Right ventricle myocardium superior (tissue), 1 donor: ENCODE data around the gene LKAAEAR1. TPM values are rescaled to one million over a fixed set of nuclear protein-coding genes. Genes with fewer than 3 reads are reported as not detected.
"Not testable (repeated sequence)": the region's sequence is repeated elsewhere in the genome, so short reads cannot be mapped to it uniquely, and the experiment has no call there.

ENCODE experiments used
- ATAC-seq: fragments of 200-7000 bp; cut with Tn5 transposase; one replicate; pipeline ENCODE4 v1.9.1; 2020; ENCODE audit warnings: mild to moderate bottlenecking; ENCODE audit not compliant: poor library complexity
- DNase-seq: peaks from one replicate; pipeline ENCODE4 v3.0.0-alpha.2; 2020
- intact Hi-C: fragments of 100-400 bp; cut with DNase I; formaldehyde crosslinking; loops from one replicate; pipeline ENCODE4 v1.11.2; 2022
- total RNA-seq: library from RNA; stranded (reverse); fragmentation: NEBNext Ultra II Directional; extraction: Animal tissue kit (Norgen Biotek cat#: 25700); gene quantifications from one replicate; pipeline ENCODE4 v1.2.1, GENCODE V29; 2021
- donor health status: DM: no; HTN: yes; CAD: no; lungs with severe emphysema.

The LKAAEAR1 gene
- total RNA-seq, 1 donor from 2014 or later, result not detected

DNA sequence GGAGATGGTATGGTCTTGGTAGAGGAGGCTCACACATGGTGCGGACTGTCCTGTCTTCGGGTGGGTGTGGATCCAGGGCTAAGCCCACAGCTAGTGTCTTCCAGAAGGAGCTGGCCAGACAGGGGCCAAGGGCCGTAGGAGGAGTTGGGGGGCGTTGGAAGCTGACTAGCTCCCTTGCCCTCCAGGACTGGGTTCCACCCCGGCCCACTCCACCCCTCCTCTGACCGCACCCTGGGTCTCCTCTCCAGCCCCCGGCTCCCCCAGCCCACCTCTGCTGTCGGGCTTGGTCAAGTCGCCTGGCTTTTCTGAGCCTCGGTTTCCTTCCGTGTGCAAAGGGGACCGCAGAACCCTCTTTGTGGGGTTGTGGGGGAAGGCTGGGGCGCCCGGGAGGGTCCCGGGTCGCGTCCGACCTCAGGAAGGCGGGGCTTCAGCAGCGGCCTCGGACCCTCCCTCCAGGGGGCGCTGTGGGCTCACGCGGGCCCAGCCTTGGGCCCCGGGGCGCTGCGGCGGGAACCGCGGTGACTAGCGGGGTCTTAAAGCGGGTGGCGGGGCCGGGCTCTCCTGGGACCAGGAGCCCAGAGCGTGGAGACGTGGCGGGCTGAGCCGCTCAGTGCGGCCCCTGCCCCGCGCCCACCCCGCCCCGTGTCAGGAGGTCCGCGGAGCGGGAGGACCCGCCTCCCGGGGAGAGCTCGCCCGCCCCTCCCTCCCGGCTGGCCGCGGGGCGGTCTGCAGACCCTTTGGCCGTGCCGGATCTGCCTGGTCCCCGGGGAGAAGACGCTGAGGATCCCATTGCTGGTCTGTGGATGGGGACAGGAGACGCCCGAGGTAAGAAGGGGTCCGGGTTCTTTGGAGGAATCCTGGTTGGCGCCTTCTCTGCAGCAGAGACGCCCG is 17.8 kb upstream of the LKAAEAR1 start:
- DNase-seq (peak; percentile 67), ATAC-seq (peak; percentile 88)
- intact Hi-C loops, result no loop called here

DNA sequence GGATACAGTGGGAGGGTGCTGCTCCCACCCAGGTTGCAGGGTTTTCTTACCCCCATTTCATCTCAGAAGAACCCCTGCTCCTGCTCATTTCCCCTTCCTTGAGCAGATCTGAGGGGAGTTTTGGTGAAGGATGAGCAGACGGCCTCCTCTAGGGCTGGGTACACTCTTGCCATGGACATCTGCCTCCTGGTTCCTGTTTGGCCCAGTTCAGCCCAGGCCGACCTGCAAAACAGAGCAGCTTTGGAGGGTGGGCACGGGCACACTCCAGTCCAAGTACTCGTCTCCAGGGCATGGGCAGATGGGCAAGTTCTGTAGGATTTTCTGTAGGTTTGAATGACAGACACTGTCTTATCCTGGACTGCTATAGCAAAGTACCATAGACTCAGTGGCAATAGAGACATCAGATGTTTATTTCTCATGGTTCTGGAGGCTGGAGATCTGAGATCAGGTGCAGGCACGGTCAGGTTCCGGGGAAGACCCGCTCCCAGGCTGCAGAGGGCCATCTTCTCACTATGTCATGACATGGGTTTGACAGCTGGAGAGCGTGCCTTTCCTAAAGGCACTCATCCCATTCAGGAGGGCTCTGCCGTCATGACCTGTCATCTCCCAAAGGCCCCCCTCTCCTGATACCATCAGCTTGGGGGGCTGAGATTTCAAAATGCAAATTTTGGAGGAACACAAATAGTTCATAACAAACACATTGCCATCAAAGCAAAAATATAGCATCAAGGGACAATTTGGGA is 16.9 kb upstream of the LKAAEAR1 start:
- intact Hi-C loops, result no loop called here
- peak; percentile 8 for DNase-seq

DNA sequence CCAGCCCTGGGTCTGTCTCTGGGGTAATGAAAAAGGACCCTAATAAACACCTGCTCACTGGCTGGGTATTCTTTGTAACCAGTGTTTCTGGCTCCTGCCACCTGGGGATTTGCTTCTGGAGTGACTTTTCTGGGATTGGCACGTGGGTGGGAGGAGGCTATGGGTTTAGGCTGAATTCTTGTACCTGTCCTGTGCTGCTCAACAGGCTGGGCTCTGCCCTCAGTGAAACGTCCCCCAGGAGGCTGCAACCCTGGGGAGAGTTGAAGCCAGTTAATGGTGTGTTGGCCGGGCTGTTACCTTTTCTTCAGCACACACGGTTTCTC is 16.3 kb upstream of the LKAAEAR1 start:
- peak; percentile 30 for DNase-seq
- intact Hi-C loops, result no loop called here
- no peak for ATAC-seq

More for the DNA sequence above, 16.9 kb upstream of the LKAAEAR1 start:
- no peak for ATAC-seq

DNA sequence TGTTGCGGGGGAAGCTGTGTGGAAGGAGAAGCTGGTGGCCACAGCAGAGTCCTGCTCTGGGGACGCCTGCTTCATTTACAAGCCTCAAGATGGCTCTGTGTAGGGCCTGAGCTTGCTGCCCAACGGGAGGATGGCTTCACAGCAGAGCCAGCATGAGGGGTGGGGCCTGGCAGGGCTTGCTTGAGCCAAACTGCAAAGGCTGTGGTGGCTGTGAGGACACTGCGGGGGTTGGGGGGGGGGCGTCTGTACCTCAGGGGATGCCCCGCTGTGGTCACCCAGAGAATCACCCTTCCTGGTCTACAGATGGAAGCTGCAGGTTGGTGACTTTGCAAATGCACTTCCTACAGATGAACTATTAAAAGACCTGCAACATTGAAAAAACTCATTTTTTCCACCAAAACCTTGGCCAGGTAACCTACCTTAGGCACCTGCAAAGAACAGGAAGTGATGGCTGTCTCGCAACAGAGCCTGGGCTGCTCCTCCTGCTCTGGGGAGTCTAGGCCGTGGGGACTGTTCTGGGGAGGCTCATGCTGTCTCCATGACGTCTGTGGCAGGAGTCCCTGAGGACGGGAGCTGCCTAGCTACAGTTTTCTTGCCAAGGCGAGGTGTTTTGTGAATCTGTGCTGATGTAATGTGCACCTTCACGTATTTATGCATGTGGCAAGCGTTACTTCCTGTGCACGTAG is 15.8 kb upstream of the LKAAEAR1 start:
- intact Hi-C loops, result no loop called here

DNA sequence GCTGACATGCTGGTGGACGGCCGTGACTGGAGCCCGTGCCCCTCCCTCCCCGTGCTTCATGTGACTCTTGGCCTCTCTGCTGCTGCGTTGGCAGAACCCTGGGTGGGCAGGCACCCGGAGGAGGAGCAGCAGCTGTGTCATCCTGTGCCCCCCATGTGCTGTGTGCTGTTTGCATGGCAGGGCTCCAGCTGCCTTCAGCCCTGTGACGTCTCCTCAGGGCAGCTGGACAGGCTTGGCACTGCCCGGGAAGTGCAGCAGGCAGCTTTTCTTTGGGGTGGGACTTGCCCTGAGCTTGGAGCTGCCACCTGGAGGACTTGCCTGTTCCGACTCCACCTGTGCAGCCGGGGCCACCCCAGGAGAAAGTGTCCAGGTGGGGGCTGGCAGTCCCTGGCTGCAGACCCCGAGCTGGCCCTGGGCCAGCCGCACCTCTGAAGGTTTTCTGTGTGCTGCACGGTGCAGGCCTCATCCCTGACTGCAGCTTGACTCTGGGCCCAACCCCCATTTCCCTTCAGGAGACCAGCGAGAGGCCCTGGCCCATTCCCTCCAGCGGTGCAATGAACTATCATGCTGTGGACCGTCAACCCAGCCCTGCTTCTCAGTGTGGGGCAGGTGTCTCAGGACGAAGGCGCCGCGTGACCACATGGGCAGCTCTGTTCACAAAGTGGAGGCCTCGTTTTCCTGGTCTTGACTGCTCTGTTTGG is 15.0 kb upstream of the LKAAEAR1 start:
- intact Hi-C loops, result no loop called here
- ATAC-seq, result no peak
- DNase-seq, result peak; percentile 22

More for the DNA sequence above, 15.8 kb upstream of the LKAAEAR1 start:
- DNase-seq (peak; percentile 14), ATAC-seq (no peak)

DNA sequence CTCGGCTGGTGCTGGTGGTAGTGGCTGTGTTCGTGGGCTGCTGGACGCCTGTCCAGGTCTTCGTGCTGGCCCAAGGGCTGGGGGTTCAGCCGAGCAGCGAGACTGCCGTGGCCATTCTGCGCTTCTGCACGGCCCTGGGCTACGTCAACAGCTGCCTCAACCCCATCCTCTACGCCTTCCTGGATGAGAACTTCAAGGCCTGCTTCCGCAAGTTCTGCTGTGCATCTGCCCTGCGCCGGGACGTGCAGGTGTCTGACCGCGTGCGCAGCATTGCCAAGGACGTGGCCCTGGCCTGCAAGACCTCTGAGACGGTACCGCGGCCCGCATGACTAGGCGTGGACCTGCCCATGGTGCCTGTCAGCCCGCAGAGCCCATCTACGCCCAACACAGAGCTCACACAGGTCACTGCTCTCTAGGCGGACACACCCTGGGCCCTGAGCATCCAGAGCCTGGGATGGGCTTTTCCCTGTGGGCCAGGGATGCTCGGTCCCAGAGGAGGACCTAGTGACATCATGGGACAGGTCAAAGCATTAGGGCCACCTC is 14.3 kb upstream of the LKAAEAR1 start:
- DNase-seq (no peak), ATAC-seq (no peak)
- intact Hi-C loops, result no loop called here

DNA sequence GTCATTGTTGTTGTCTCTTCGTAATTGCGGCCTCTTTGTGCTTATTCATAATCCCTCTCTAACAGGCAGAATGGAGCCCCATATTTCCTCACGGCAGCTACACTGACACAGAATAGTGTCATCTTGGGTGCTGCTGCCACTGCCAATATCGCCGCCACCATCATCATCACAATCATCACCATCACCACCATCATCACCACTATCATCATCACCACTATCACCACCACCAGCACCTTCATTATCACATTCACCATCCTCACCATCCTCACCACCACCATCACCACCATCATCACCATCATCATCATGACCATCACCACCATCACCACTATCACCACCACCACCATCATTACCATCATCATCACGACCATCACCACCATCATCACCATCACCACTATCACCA is 12.3 kb upstream of the LKAAEAR1 start:
- intact Hi-C loops, result no loop called here
- ATAC-seq (no peak), DNase-seq (no peak)

DNA sequence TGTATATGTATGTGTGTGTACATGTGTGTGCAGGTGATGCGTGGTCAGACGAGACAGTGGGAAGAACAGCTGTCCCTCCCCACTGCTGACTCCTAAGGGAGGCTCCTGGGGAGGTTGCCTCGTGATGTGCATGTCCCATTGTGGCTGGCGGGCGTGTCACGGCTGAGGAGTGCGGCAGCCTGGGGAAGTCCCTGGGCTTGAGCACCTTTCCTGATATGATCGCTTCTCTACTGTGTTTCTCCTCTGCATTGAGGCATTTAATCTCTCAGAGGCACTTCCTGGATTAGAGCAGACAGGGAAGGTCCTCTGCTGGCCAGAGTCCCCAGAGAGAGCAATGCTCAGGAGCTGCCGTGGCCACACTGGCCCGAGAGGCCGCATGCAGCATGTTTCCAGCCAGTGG is 11.7 kb upstream of the LKAAEAR1 start:
- ATAC-seq, result no peak
- no peak for DNase-seq
- intact Hi-C loops, result no loop called here

DNA sequence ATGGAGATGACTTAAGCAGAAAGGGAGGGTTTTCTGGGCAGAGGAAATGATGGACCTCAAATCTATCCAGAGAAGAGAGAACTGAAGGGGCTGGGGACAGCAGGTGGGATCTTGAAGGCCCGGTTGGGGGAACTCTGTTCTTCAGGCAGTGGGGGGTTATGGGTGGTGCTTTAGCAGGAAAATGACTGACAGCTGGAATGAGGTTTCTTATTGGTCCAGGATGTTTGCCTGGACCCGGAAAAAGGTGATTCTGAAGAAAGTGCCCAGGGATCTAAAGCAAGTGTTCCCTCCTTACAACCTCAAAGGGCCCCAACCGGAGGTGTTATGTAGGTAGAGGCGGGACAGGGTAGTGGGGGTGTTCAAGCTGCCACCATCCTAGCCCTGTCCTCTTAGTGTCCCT is 11.3 kb upstream of the LKAAEAR1 start:
- ATAC-seq (no peak), DNase-seq (no peak)
- intact Hi-C loops, result no loop called here

DNA sequence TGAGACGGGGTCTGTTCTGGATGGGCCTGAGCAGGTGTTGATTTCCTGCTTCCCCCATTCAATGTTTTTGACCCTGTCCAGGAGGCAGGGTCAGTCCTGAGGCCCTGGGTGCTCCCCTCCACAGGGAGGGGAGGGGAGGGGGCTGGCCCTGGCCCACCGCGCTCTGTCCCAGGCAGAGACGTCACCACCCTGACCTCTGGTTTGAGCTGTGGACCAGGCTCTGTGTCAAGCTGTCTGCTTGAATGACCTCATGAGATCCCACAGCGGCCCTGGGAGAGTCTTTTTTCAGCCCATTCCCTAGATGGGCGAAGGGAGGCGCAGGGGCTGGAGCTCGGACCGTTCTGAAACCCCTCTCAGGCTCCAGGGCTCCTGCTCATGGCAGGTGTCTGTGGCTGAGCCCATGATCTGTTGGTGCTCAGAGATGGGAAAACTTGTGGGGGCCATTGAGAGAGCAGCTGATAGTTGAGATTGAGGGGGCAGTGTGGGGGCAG is 8.9 kb upstream of the LKAAEAR1 start:
- no peak for DNase-seq
- ATAC-seq, result no peak
- intact Hi-C loops, result no loop called here

DNA sequence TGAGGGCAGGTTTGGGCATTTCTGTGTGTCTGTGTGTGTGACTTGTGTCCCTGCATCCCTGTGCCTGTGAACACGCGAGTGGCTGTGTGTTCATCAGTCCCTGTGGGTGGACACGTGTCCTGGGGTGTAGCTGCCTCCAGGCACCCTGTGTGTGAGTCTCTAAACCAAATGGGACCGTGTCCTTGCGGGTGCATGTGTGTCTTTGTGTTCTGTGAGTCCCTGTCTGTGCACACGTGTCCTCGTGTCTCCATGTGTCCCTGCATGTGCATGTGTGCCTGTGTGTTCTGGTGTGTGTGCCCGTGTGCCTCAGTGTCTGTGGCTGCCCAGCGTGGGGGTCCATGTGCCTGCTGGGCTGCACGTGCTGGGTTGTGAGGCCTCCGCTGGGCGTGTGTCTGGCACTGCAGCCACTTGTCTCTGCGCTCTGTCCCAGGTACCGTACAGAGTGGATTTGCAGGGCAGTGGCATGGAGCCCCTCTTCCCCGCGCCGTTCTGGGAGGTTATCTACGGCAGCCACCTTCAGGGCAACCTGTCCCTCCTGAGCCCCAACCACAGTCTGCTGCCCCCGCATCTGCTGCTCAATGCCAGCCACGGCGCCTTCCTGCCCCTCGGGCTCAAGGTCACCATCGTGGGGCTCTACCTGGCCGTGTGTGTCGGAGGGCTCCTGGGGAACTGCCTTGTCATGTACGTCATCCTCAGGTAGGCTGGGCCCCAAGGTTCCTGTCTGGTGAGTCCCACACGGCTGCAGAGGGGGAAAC is 8.2 kb upstream of the LKAAEAR1 start:
- intact Hi-C loops, result no loop called here
- ATAC-seq (no peak), DNase-seq (no peak)

DNA sequence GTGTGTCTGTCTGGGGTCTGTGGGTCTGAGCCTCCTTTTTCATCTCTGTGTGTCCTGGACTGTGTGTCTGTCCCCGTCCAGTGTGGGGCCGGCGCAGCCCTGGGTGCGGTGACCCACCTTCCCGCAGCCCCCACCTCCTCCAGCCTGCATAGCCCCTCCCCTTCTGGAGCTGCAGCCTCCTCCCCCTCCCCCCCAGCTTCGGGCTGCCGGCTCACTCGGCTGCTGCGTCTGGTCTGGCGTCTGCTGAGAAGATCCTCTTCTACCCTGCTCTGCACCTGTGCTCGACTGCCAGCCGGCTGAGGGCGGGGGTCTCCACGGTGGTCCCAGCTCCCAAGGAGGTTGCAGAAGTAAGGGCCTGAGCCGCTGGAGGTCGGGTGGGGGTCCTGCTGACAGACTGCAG is 7.6 kb upstream of the LKAAEAR1 start:
- no peak for DNase-seq
- intact Hi-C loops, result no loop called here
- ATAC-seq, result no peak

DNA sequence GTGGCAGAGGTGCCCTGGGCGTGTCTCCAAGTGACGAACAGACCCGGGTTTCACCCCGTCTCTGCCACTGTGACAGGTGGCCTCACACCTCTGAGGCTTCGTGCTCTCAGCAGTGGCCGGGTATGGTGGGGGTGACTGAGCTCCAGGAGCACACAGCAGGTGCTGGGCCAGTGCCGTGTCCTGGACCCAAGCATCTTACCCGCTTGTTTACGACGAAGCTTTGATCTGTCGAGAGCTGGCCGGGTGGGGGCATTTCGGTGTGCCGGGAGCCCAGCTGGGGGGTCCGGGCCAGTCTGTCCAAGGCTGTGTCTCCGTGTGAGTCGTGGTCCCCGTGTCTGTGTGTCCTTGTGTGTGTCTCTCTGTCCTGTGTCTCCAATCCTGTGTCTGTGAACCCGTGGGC is 7.1 kb upstream of the LKAAEAR1 start:
- no peak for ATAC-seq
- no peak for DNase-seq
- intact Hi-C loops, result no loop called here

DNA sequence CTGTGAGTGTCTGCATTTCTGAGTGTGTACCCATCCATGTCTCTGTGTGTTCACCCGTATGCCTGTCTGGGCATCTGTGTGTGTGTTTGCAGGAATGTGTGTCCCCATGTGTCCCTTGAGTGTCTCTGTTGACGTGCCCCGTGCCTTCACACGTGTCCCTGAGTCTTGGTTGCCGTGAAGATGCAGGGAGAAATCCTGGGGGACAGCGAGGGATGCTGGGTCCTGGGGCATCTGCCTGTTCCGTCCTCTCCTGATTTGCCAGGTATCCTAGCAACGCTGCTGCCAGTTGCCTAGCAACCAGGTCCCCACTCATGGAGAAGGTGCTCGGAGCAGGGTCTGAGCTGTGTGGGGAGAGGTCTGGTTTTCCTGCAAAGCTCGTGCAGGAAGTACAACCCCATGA is 6.0 kb upstream of the LKAAEAR1 start:
- intact Hi-C loops, result no loop called here
- no peak for ATAC-seq
- DNase-seq, result no peak

DNA sequence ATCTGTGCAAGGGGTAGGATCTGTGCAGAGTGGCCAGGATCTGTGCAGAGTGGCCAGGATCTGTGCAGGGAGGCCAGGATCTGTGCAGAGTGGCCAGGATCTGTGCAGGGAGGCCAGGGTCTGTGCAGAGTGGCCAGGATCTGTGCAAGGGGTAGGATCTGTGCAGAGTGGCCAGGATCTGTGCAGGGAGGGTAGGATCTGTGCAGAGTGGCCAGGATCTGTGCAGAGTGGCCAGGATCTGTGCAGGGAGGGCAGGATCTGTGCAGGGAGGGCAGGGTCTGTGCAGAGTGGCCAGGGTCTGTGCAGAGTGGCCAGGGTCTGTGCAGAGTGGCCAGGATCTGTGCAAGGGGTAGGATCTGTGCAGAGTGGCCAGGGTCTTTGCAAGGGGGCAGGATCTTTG is 4.4 kb upstream of the LKAAEAR1 start:
- DNase-seq, intact Hi-C loops, ATAC-seq: not testable (repeated sequence)

DNA sequence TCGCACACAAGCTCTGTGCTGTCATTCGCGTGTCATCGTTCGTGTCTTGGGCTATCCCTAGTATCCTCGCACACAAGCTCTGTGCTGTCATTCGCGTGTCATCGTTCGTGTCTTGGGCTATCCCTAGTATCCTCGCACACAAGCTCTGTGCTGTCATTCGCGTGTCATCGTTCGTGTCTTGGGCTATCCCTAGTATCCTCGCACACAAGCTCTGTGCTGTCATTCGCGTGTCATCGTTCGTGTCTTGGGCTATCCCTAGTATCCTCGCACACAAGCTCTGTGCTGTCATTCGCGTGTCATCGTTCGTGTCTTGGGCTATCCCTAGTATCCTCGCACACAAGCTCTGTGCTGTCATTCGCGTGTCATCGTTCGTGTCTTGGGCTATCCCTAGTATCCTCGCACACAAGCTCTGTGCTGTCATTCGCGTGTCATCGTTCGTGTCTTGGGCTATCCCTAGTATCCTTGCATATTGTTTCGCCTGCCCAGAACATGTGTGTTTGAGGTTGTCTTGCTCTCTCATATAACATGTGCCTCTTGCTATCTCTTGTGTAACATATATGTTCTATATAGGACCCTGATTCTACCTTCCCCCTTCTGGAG is 3.1 kb upstream of the LKAAEAR1 start:
- ATAC-seq, intact Hi-C loops, DNase-seq: not testable (repeated sequence)

DNA sequence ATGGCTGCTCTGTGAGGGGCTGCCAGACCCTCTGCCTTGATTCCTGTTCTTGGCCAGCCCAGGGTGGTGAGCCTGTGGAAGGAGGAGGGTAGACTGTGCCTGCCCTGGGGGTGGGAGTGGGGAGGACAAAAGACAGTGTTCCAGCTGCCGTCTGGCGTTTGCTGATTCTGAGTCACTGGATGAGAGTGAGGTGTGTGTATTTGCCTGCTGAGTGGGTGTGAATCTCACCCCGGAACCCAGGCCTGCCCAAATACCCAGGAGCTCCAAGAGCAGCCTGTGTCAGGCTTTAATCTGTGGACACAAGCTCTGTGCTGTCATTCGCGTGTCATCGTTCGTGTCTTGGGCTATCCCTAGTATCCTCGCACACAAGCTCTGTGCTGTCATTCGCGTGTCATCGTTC is 2.6 kb upstream of the LKAAEAR1 start:
- DNase-seq, result no peak
- intact Hi-C loops, result no loop called here
- no peak for ATAC-seq
